ENCODE data around the gene RPL32. TPM values are rescaled to one million over a fixed set of nuclear protein-coding genes. Genes with fewer than 3 reads are reported as not detected.

Gene RPL32
- total and polyA plus RNA-seq, 9 of the 15 experiments (the other 6 are each of a cell fraction or from before 2014, with no cell fraction given): 2,738 to 6,200 (median 4,286) TPM

DNA sequence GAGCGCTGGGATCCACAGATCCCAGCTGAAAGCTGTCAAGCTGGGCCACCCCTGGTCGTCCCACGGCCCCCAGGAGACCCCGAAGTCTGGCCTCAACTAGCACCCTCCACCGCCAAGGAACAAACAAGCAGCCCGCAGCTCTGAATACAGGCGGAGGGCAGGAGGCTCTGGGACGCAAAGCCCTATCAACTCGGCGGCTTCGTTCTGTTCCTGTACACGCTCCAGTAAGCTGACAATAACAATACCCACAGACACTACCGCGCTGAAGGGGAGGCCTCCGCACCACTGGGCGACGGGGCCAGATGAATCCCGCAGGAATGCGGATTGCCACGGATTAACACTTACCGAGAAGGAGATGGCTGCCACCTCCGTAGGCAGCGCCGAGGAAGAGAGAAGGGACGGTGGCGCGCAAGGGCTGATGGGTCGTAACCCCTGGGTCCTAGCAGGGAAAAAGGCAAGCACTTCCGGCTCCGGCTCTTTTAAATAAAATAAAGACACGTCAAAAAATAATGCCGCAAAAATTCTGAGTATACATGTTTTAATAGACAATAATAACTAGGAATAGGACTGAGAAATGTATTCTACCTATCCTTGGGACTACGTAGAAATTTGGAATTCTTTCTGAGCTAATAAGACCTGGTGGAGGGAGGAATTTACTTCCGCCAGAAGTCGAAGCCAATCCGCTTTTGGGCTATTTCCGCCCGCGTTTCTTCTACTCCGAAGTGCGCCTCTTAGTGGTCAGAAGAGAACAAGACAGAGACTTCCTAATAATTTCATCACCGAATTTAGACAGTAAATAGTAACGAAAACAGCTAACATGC, at the start of gene RPL32 (continued):
- TF ChIP-seq E2F8 (IDR thresholded peaks at IDR 0.05; ENCODE audit: low read depth, partially characterized antibody): peak; percentile 100
- peak; percentile 28 for TF ChIP-seq HDAC3 (IDR thresholded peaks at IDR 0.05; ENCODE audit: borderline replicate concordance, partially characterized antibody)
- peak; percentile 93 for TF ChIP-seq SMAD1 (IDR thresholded peaks at IDR 0.05; ENCODE audit: low read depth, low read length, partially characterized antibody)
- no peak for TF ChIP-seq ZEB2 (IDR thresholded peaks at IDR 0.05)
- TF ChIP-seq CREBBP (IDR thresholded peaks at IDR 0.05; ENCODE audit: low read depth, low read length): no peak
- peak; percentile 61 for TF ChIP-seq VEZF1 (CRISPR knock-in tag; IDR thresholded peaks at IDR 0.05)
- TF ChIP-seq RNF2 (IDR thresholded peaks at IDR 0.05): peak; percentile 74; the same call in 1 of the 2 replicates
- TF ChIP-seq ZNF232 (CRISPR knock-in tag; IDR thresholded peaks at IDR 0.05): no peak
- TF ChIP-seq ZNF408 (CRISPR knock-in tag; IDR thresholded peaks at IDR 0.05; ENCODE audit: low read depth): no peak
- no peak for TF ChIP-seq ZNF518B (CRISPR knock-in tag; IDR thresholded peaks at IDR 0.05)
- TF ChIP-seq, protein P1, sequence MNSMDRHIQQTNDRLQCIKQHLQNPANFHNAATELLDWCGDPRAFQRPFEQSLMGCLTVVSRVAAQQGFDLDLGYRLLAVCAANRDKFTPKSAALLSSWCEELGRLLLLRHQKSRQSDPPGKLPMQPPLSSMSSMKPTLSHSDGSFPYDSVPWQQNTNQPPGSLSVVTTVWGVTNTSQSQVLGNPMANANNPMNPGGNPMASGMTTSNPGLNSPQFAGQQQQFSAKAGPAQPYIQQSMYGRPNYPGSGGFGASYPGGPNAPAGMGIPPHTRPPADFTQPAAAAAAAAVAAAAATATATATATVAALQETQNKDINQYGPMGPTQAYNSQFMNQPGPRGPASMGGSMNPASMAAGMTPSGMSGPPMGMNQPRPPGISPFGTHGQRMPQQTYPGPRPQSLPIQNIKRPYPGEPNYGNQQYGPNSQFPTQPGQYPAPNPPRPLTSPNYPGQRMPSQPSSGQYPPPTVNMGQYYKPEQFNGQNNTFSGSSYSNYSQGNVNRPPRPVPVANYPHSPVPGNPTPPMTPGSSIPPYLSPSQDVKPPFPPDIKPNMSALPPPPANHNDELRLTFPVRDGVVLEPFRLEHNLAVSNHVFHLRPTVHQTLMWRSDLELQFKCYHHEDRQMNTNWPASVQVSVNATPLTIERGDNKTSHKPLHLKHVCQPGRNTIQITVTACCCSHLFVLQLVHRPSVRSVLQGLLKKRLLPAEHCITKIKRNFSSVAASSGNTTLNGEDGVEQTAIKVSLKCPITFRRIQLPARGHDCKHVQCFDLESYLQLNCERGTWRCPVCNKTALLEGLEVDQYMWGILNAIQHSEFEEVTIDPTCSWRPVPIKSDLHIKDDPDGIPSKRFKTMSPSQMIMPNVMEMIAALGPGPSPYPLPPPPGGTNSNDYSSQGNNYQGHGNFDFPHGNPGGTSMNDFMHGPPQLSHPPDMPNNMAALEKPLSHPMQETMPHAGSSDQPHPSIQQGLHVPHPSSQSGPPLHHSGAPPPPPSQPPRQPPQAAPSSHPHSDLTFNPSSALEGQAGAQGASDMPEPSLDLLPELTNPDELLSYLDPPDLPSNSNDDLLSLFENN (IDR thresholded peaks at IDR 0.05; ENCODE audit: low read depth in 2 of 2, low read length in 2 of 2): peak; percentile 17 to 43; a peak in 1 of 4 replicates
- no peak for TF ChIP-seq SFPQ (IDR thresholded peaks at IDR 0.05; ENCODE audit: low read depth, low read length)
